PC-3 (cell line): ENCODE data around the gene HORMAD1.

Experiments
- EZH2 ChIP-seq: fragments of 300-600 bp; sonication (generic); IDR thresholded peaks from one replicate; pipeline ENCODE4 v1.6.1; 2017; ENCODE audit warnings: antibody characterized with exemption, mild to moderate bottlenecking, low read length; ENCODE audit not compliant: unreplicated experiment
- TF ChIP-seq, protein P1 (sequence below): fragments of 300-600 bp; sonication (generic); conservative IDR thresholded peaks from 2 replicates; pipeline ENCODE4 v1.5.1; 2017; ENCODE audit warnings: antibody characterized with exemption, low read depth, mild to moderate bottlenecking, low read length

DNA sequence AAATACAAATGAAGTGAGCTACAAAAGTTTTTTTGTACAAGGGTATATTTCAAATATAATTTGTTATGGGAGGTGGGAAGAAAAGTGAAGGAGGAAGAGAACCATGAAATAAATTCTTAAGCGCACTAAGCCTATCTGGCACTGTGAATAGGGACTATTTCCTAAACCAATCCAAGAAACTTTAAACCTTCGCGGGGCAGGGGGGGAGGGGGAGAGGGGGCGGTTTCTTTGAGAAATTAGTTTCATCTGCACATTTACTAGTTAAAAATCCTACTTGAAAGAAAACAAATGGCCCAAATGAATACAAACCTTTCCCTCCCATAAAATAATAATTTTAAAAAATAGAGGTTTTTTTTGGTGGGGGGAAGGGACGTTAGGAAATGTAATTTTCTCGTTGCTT is 24.1 kb downstream of the HORMAD1 start:
- TF ChIP-seq, protein P1, sequence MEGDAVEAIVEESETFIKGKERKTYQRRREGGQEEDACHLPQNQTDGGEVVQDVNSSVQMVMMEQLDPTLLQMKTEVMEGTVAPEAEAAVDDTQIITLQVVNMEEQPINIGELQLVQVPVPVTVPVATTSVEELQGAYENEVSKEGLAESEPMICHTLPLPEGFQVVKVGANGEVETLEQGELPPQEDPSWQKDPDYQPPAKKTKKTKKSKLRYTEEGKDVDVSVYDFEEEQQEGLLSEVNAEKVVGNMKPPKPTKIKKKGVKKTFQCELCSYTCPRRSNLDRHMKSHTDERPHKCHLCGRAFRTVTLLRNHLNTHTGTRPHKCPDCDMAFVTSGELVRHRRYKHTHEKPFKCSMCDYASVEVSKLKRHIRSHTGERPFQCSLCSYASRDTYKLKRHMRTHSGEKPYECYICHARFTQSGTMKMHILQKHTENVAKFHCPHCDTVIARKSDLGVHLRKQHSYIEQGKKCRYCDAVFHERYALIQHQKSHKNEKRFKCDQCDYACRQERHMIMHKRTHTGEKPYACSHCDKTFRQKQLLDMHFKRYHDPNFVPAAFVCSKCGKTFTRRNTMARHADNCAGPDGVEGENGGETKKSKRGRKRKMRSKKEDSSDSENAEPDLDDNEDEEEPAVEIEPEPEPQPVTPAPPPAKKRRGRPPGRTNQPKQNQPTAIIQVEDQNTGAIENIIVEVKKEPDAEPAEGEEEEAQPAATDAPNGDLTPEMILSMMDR, result no peak
- no peak for TF ChIP-seq EZH2
